Measurements from ENCODE around the gene LIME1. TPM values are rescaled to one million over a fixed set of nuclear protein-coding genes. Genes with fewer than 3 reads are reported as not detected.

LIME1 gene
- total and polyA plus RNA-seq, 4 donors: 21.2 to 69.0 (median 51.6) TPM

DNA sequence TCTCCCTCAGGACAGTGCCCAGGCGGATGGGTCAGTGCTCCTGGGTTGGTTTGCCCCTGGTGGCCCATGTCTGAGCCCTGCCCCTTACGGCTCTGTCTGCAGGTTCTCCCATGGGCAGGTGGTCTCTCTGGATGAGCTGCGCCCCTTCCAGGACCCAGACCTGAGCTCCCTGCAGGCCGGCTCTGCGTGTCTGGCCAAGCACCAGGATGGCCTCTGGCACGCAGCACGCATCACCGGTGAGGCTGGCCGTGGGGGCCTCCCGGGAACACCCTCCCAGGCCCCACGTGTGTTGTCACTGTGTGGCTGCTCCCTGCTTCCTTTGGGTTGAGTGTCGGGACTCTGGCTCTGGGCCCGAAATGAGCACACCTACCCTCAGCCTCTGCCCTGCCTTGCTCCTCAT is 3.3 kb upstream of the LIME1 start:
- Histone ChIP-seq H3K9ac (ENCODE audit: low read depth in 1 of 2, low read length in 2 of 2) (no peak overlapping the region), H3K4me1 (ENCODE audit: control insufficient read depth in 4 of 4, insufficient read depth in 4 of 4, low read length in 3 of 4) (peaks cover 11 to 68% (median 49%) of the 10 kb centered on the region in 4 donors), H3K4me3 (ENCODE audit: low read depth in 1 of 3, low read length in 3 of 3) (no peak overlapping the region), H3K27ac (ENCODE audit: low read depth in 1 of 2, low read length in 2 of 2) (no peak overlapping the region), H3K36me3 (ENCODE audit: control insufficient read depth in 4 of 4, insufficient read depth in 3 of 4, low read depth in 1 of 4, low read length in 3 of 4) (no peaks in the 10 kb centered on the region), H3K9me3 (ENCODE audit: control insufficient read depth in 4 of 4, low read length in 3 of 4) (no peaks in the 10 kb centered on the region), H3K27me3 (ENCODE audit: control insufficient read depth in 4 of 4, insufficient read depth in 4 of 4, low read length in 3 of 4) (no peaks in the 10 kb centered on the region)
- TF ChIP-seq YY1 (IDR thresholded peaks at IDR 0.05) (no peak), JUND (IDR thresholded peaks at IDR 0.05) (no peak)
- peak; percentile 35 for DNase-seq (ENCODE audit: low spot score)
- WGBS: 82% methylated on average over 13 of the region's 13 CpGs

DNA sequence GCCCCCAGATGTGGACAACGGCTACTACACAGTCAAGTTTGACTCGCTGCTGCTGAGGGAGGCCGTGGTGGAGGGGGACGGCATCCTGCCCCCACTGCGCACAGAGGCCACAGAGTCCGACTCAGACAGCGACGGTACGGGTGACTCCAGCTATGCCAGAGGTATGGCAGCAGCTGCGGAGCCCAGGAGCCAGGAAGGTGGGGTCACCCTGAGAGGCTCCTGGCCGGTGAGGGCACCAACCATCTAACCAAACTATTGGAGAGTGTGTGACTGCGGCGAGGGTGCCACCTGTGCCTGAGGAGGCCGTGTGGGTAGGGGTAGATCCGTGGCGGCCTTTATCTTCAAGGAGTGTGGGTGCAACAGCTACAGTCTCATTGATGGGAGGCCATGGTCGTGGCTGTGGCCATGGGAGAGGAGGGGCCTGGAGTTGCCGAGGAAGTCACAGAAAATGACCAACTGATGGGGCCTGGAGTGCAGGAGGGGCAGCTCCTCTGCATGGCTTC is 2.8 kb upstream of the LIME1 start:
- TF ChIP-seq TAF1 (conservative IDR thresholded peaks at IDR 0.05) (no peak), EGR1 (IDR thresholded peaks at IDR 0.05; ENCODE audit: low read depth in 2 of 2) (no peak), HNF4G (IDR thresholded peaks at IDR 0.05) (no peak), RXRA (IDR thresholded peaks at IDR 0.05) (no peak), RAD21 (IDR thresholded peaks at IDR 0.05) (no peak), JUND (IDR thresholded peaks at IDR 0.05) (no peak), NR2F2 (IDR thresholded peaks at IDR 0.05) (no peak), YY1 (IDR thresholded peaks at IDR 0.05) (no peak), GABPA (IDR thresholded peaks at IDR 0.05 in 1 of 2, conservative IDR thresholded peaks at IDR 0.05 in 1 of 2) (no peak), FOXA2 (IDR thresholded peaks at IDR 0.05) (no peak), SP1 (IDR thresholded peaks at IDR 0.05) (no peak)
- TF ChIP-seq, protein P1, sequence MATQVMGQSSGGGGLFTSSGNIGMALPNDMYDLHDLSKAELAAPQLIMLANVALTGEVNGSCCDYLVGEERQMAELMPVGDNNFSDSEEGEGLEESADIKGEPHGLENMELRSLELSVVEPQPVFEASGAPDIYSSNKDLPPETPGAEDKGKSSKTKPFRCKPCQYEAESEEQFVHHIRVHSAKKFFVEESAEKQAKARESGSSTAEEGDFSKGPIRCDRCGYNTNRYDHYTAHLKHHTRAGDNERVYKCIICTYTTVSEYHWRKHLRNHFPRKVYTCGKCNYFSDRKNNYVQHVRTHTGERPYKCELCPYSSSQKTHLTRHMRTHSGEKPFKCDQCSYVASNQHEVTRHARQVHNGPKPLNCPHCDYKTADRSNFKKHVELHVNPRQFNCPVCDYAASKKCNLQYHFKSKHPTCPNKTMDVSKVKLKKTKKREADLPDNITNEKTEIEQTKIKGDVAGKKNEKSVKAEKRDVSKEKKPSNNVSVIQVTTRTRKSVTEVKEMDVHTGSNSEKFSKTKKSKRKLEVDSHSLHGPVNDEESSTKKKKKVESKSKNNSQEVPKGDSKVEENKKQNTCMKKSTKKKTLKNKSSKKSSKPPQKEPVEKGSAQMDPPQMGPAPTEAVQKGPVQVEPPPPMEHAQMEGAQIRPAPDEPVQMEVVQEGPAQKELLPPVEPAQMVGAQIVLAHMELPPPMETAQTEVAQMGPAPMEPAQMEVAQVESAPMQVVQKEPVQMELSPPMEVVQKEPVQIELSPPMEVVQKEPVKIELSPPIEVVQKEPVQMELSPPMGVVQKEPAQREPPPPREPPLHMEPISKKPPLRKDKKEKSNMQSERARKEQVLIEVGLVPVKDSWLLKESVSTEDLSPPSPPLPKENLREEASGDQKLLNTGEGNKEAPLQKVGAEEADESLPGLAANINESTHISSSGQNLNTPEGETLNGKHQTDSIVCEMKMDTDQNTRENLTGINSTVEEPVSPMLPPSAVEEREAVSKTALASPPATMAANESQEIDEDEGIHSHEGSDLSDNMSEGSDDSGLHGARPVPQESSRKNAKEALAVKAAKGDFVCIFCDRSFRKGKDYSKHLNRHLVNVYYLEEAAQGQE (IDR thresholded peaks at IDR 0.05): no peak
- TF ChIP-seq, protein P2, sequence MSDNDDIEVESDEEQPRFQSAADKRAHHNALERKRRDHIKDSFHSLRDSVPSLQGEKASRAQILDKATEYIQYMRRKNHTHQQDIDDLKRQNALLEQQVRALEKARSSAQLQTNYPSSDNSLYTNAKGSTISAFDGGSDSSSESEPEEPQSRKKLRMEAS (IDR thresholded peaks at IDR 0.05): no peak
- 91% methylated on average over 18 of the region's 18 CpGs for WGBS
- Histone ChIP-seq H3K4me1 (ENCODE audit: control insufficient read depth in 4 of 4, insufficient read depth in 4 of 4, low read length in 3 of 4) (peaks cover 6 to 63% (median 47%) of the 10 kb centered on the region in 4 donors), H3K36me3 (ENCODE audit: control insufficient read depth in 4 of 4, insufficient read depth in 3 of 4, low read depth in 1 of 4, low read length in 3 of 4) (no peaks in the 10 kb centered on the region), H3K9me3 (ENCODE audit: control insufficient read depth in 4 of 4, low read length in 3 of 4) (no peaks in the 10 kb centered on the region), H3K9ac (ENCODE audit: low read depth in 1 of 2, low read length in 2 of 2) (no peak overlapping the region), H3K27me3 (ENCODE audit: control insufficient read depth in 4 of 4, insufficient read depth in 4 of 4, low read length in 3 of 4) (no peaks in the 10 kb centered on the region), H3K27ac (ENCODE audit: low read depth in 1 of 2, low read length in 2 of 2) (peak overlapping the region in 1 of 2 donors; percentile 64), H3K4me3 (ENCODE audit: low read depth in 1 of 3, low read length in 3 of 3) (no peak overlapping the region)
- no peak for DNase-seq (ENCODE audit: low spot score)

DNA sequence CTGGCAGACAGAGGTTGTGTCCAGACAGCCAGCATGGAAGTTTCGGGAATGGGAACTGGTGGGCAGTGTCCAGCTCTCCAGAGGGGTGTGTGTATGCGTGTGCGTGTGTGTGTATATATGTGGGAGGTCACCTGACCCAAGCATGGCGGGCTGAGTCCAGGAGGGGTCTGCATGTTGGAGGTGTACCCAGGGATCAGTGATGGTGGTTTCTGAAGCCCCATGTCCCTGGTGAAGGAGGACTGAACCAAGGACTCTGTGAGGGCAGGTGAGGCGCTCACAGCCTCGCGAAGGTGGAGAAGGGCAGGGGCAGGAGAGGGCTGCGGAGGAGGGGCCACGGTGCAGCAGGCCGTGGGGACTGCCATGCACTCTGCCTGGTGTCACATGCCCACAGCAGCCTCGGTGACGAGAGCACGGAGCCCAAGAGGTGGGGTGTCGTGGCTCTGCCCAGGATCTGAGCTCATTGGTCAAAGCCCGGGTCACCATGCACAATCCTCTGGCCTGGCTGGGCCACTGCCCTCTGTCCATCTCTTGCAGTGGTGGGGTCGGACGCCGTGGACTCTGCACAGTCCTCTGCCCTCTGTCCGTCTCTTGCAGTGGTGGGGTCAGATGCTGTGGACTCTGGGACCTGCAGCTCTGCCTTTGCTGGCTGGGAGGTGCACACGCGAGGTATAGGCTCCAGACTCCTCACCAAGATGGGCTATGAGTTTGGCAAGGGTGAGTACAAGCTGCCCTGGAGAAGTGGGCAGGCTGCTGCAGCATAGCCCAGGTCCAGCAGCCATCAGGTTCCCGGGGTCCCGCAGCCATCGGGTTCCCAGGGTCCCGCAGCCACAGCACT is 2.1 kb upstream of the LIME1 start:
- DNase-seq (ENCODE audit: low spot score): peak; percentile 63
- Histone ChIP-seq H3K9ac (ENCODE audit: low read depth in 1 of 2, low read length in 2 of 2) (no peak overlapping the region), H3K9me3 (ENCODE audit: control insufficient read depth in 4 of 4, low read length in 3 of 4) (no peaks in the 10 kb centered on the region), H3K27me3 (ENCODE audit: control insufficient read depth in 4 of 4, insufficient read depth in 4 of 4, low read length in 3 of 4) (no peaks in the 10 kb centered on the region), H3K27ac (ENCODE audit: low read depth in 1 of 2, low read length in 2 of 2) (peak overlapping the region; percentile 33 to 64), H3K4me3 (ENCODE audit: low read depth in 1 of 3, low read length in 3 of 3) (peak overlapping the region; percentile 50 to 86 (median 54)), H3K4me1 (ENCODE audit: control insufficient read depth in 4 of 4, insufficient read depth in 4 of 4, low read length in 3 of 4) (peaks cover 6 to 65% (median 42%) of the 10 kb centered on the region in 4 donors), H3K36me3 (ENCODE audit: control insufficient read depth in 4 of 4, insufficient read depth in 3 of 4, low read depth in 1 of 4, low read length in 3 of 4) (no peaks in the 10 kb centered on the region)
- 41% methylated on average over 25 of the region's 25 CpGs for WGBS
- peak; percentile 99 for TF ChIP-seq RXRA (IDR thresholded peaks at IDR 0.05)
- peak; percentile 13 to 38 for TF ChIP-seq JUND (IDR thresholded peaks at IDR 0.05)
- peak; percentile 98 for TF ChIP-seq NR2F2 (IDR thresholded peaks at IDR 0.05)
- TF ChIP-seq SP1 (IDR thresholded peaks at IDR 0.05): peak; percentile 96
- TF ChIP-seq, protein P3, sequence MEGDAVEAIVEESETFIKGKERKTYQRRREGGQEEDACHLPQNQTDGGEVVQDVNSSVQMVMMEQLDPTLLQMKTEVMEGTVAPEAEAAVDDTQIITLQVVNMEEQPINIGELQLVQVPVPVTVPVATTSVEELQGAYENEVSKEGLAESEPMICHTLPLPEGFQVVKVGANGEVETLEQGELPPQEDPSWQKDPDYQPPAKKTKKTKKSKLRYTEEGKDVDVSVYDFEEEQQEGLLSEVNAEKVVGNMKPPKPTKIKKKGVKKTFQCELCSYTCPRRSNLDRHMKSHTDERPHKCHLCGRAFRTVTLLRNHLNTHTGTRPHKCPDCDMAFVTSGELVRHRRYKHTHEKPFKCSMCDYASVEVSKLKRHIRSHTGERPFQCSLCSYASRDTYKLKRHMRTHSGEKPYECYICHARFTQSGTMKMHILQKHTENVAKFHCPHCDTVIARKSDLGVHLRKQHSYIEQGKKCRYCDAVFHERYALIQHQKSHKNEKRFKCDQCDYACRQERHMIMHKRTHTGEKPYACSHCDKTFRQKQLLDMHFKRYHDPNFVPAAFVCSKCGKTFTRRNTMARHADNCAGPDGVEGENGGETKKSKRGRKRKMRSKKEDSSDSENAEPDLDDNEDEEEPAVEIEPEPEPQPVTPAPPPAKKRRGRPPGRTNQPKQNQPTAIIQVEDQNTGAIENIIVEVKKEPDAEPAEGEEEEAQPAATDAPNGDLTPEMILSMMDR (IDR thresholded peaks at IDR 0.05; ENCODE audit: low read depth, low read length, missing input control): no peak
- peak in 1 of 2 donors; percentile 60 for TF ChIP-seq GABPA (IDR thresholded peaks at IDR 0.05 in 1 of 2, conservative IDR thresholded peaks at IDR 0.05 in 1 of 2)
- peak; percentile 100 for TF ChIP-seq HNF4G (IDR thresholded peaks at IDR 0.05)
- TF ChIP-seq, protein P1 (IDR thresholded peaks at IDR 0.05): peak; percentile 64
- no peak for TF ChIP-seq FOXA1 (IDR thresholded peaks at IDR 0.05)
- TF ChIP-seq, protein P2 (IDR thresholded peaks at IDR 0.05): peak; percentile 85
- TF ChIP-seq RAD21 (IDR thresholded peaks at IDR 0.05): peak in 1 of 2 donors; percentile 56
- peak; percentile 51 for TF ChIP-seq TAF1 (conservative IDR thresholded peaks at IDR 0.05)

Data from liver (tissue), 9 donors.